HL-60/S4 (cell line): ENCODE results near the gene PRR18.
"Not testable (repeated sequence)": the region's sequence is repeated elsewhere in the genome, so short reads cannot be mapped to it uniquely, and the experiment has no call there.

Experiments used
- in situ Hi-C: fragments of 300-500 bp; cut with MboI; formaldehyde crosslinking; loops from 2 replicates; pipeline ENCODE4 v1.14.3; 2022; ENCODE audit warnings: low sequenced_read_pairs

PRR18 gene

GRCh38 chr6:166308033-166308768, at the start of gene PRR18:
TSS of gene PRR18 (minus strand) at chr6:166308392. CDS start at chr6:166308142, 250 bp downstream.
- in situ Hi-C loops: no loop called here

GRCh38 chr6:166355552-166355951, 47.4 kb upstream of the PRR18 start:
- in situ Hi-C loops: no loop called here

- in situ Hi-C loops: no loop called here
These were observed 46.8 kb upstream of the PRR18 start for GRCh38 chr6:166354965-166355364.

GRCh38 chr6:166354143-166354542, 46.0 kb upstream of the PRR18 start:
- in situ Hi-C loops: no loop called here

- in situ Hi-C loops: no loop called here
These were observed 45.3 kb upstream of the PRR18 start for GRCh38 chr6:166353507-166353906.

- in situ Hi-C loops: no loop called here
These were observed 44.7 kb upstream of the PRR18 start for GRCh38 chr6:166352923-166353322.

GRCh38 chr6:166351715-166352285, 43.6 kb upstream of the PRR18 start:
- in situ Hi-C loops: no loop called here

- in situ Hi-C loops: no loop called here
These were observed 40.2 kb upstream of the PRR18 start for GRCh38 chr6:166348305-166348949.

- in situ Hi-C loops: no loop called here
These were observed 38.8 kb upstream of the PRR18 start for GRCh38 chr6:166346965-166347364.

- in situ Hi-C loops: no loop called here
These were observed 38.3 kb upstream of the PRR18 start for GRCh38 chr6:166346449-166346848.

- in situ Hi-C loops: not testable (repeated sequence)
These were observed 37.5 kb upstream of the PRR18 start for GRCh38 chr6:166345672-166346071.

- in situ Hi-C loops: not testable (repeated sequence)
These were observed 36.7 kb upstream of the PRR18 start for GRCh38 chr6:166344921-166345320.

GRCh38 chr6:166344240-166344639, 36.0 kb upstream of the PRR18 start:
- in situ Hi-C loops: no loop called here

- in situ Hi-C loops: no loop called here
These were observed 34.9 kb upstream of the PRR18 start for GRCh38 chr6:166343150-166343487.

GRCh38 chr6:166342349-166343149, 34.4 kb upstream of the PRR18 start, which contains the start of gene SFT2D1:
TSS of gene SFT2D1 (minus strand) at chr6:166342545. CDS start at chr6:166342481, 64 bp downstream.
- in situ Hi-C loops: no loop called here

GRCh38 chr6:166341977-166342348, 33.8 kb upstream of the PRR18 start:
- in situ Hi-C loops: no loop called here

- in situ Hi-C loops: no loop called here
These were observed 33.3 kb upstream of the PRR18 start for GRCh38 chr6:166341464-166341863.

- in situ Hi-C loops: no loop called here
These were observed 30.7 kb upstream of the PRR18 start for GRCh38 chr6:166338854-166339253.

- in situ Hi-C loops: no loop called here
These were observed 28.7 kb upstream of the PRR18 start for GRCh38 chr6:166336847-166337246.

GRCh38 chr6:166335378-166336302, 27.4 kb upstream of the PRR18 start:
- in situ Hi-C loops: no loop called here
